Measurements from ENCODE around the gene MITF. TPM values are rescaled to one million over a fixed set of nuclear protein-coding genes. Genes with fewer than 3 reads are reported as not detected.

MITF gene
- total and polyA plus RNA-seq, 2 of the 4 experiments (the other 2 are of a cell fraction) = 6.5 to 16.7 TPM

DNA sequence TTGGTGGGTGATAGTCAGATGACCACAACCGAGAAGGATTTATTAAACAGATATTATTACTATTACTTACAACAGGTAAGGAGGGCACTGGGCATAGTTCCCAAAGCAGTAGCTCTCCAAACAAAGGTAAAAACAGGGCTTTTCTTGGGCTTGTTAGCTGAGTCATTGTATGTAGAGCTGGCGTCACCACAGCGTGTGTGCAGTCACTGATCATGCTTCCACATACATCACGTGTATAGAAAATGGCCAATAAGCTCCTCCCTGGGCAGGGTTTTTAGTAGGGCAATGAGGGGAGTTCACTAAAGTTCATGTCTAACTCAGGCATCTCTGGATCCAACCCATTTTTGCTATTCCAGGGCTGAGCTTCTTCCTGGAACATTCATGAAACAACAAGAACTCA is 254.5 kb downstream of the MITF start:
- Histone ChIP-seq H3K14ac (replicated peaks; ENCODE audit: low read depth, low read length) (no peak overlapping the region), H3K36me3 (ENCODE audit: control insufficient read depth, insufficient read depth, low read length) (no peaks in the 10 kb centered on the region), H2BK20ac (ENCODE audit: low read depth, low read length) (no peak overlapping the region), H3K4me2 (ENCODE audit: low read depth, low read length) (no peak overlapping the region), H2BK15ac (ENCODE audit: low read depth, low read length) (no peak overlapping the region), H2BK5ac (ENCODE audit: low read depth, low read length, poor library complexity, severe bottlenecking) (no peak overlapping the region), H2AK5ac (ENCODE audit: low read depth, low read length) (no peak overlapping the region), H2BK120ac (ENCODE audit: low read depth, low read length) (no peak overlapping the region), H4K20me1 (ENCODE audit: insufficient read depth, low read length) (no peaks in the 10 kb centered on the region), H3K9me3 (ENCODE audit: control insufficient read depth, insufficient read depth, low read length) (no peaks in the 10 kb centered on the region), H3K23ac (ENCODE audit: low read depth, low read length) (no peak overlapping the region), H3K4me3 (ENCODE audit: insufficient read depth, low read depth, low read length) (no peak overlapping the region), H3K27ac (ENCODE audit: insufficient read depth, low read length) (no peak overlapping the region), H2AFZ (replicated peaks; ENCODE audit: low read length, poor library complexity) (no peak overlapping the region), H3K9ac (ENCODE audit: low read depth, low read length) (no peak overlapping the region), H3K9me1 (ENCODE audit: insufficient read depth, low read length) (no peaks in the 10 kb centered on the region), H3K4ac (ENCODE audit: low read depth, low read length) (no peak overlapping the region), H4K5ac (ENCODE audit: low read depth, low read length) (no peak overlapping the region), H3K79me1 (ENCODE audit: low read depth in 1 of 2, low read length in 2 of 2) (no peaks in the 10 kb centered on the region), H3K56ac (ENCODE audit: extremely low read depth, insufficient read depth, low read length) (no peak overlapping the region), H3K27me3 (ENCODE audit: control insufficient read depth, insufficient read depth, low read length) (no peaks in the 10 kb centered on the region; the same call in none of the 2 replicates), H3K4me1 (ENCODE audit: control insufficient read depth, insufficient read depth, low read length) (peaks cover 5% of the 10 kb centered on the region), H4K91ac (ENCODE audit: insufficient read depth, low read depth, low read length) (no peak overlapping the region), H2AK9ac (replicated peaks; ENCODE audit: low read depth, low read length, poor library complexity) (no peak overlapping the region), H3K18ac (ENCODE audit: low read depth, low read length) (no peak overlapping the region), H4K8ac (ENCODE audit: low read depth in 2 of 2, low read length in 2 of 2) (no peak overlapping the region)
- in situ Hi-C loops (cut with MboI; ENCODE audit: low sequenced_read_pairs) = no loop called here
- dilution Hi-C loops (cut with HindIII; ENCODE audit: low sequenced_read_pairs, unreplicated experiment) = no loop called here
- POLR2A ChIA-PET (ENCODE audit: unreplicated experiment) = no interaction called here
- no peak for DNase-seq
- ATAC-seq (ENCODE audit: low read depth) = no peak
- TF ChIP-seq POLR2A (IDR thresholded peaks at IDR 0.05; ENCODE audit: low read depth, low read length) = no peak
- TF ChIP-seq, protein P1, sequence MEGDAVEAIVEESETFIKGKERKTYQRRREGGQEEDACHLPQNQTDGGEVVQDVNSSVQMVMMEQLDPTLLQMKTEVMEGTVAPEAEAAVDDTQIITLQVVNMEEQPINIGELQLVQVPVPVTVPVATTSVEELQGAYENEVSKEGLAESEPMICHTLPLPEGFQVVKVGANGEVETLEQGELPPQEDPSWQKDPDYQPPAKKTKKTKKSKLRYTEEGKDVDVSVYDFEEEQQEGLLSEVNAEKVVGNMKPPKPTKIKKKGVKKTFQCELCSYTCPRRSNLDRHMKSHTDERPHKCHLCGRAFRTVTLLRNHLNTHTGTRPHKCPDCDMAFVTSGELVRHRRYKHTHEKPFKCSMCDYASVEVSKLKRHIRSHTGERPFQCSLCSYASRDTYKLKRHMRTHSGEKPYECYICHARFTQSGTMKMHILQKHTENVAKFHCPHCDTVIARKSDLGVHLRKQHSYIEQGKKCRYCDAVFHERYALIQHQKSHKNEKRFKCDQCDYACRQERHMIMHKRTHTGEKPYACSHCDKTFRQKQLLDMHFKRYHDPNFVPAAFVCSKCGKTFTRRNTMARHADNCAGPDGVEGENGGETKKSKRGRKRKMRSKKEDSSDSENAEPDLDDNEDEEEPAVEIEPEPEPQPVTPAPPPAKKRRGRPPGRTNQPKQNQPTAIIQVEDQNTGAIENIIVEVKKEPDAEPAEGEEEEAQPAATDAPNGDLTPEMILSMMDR (conservative IDR thresholded peaks at IDR 0.05; ENCODE audit: low read depth, low read length) = no peak
- no peak for TF ChIP-seq NFE2L2 (IDR thresholded peaks at IDR 0.05; ENCODE audit: low read depth, low read length)
- TF ChIP-seq RFX5 (IDR thresholded peaks at IDR 0.05; ENCODE audit: low read depth, low read length) = no peak
- no peak for TF ChIP-seq MXI1 (IDR thresholded peaks at IDR 0.05; ENCODE audit: borderline replicate concordance, low read depth, low read length)
- TF ChIP-seq MAFK (IDR thresholded peaks at IDR 0.05; ENCODE audit: low read depth, low read length) = no peak
- TF ChIP-seq RCOR1 (IDR thresholded peaks at IDR 0.05; ENCODE audit: insufficient replicate concordance, low read length) = no peak
- TF ChIP-seq RAD21 (IDR thresholded peaks at IDR 0.05; ENCODE audit: low read length) = no peak
- no peak for TF ChIP-seq CEBPB (IDR thresholded peaks at IDR 0.05; ENCODE audit: low read depth, low read length)
- no peak for TF ChIP-seq MAZ (IDR thresholded peaks at IDR 0.05; ENCODE audit: borderline replicate concordance, low read depth, low read length)
- TF ChIP-seq, protein P2, sequence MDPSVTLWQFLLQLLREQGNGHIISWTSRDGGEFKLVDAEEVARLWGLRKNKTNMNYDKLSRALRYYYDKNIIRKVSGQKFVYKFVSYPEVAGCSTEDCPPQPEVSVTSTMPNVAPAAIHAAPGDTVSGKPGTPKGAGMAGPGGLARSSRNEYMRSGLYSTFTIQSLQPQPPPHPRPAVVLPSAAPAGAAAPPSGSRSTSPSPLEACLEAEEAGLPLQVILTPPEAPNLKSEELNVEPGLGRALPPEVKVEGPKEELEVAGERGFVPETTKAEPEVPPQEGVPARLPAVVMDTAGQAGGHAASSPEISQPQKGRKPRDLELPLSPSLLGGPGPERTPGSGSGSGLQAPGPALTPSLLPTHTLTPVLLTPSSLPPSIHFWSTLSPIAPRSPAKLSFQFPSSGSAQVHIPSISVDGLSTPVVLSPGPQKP (IDR thresholded peaks at IDR 0.05; ENCODE audit: borderline replicate concordance, low read depth, low read length) = no peak
- no CpG with 5 or more reads among the region's 4 CpGs for WGBS, 2 experiments (ENCODE audit: extremely low coverage in 2 of 2, insufficient read length in 1 of 2)
- intact Hi-C loops (cut with micrococcal nuclease) = no loop called here
- BruUV-seq (replicated peaks) = no TSS peak
- CTCF ChIA-PET = interaction anchor here (1.7 kb wide), 1 partner anchor 19 kb away, joined by 3 read pairs; no protein-coding TSS in a partner anchor

Data from IMR-90 (cell line).